ENCODE results near the gene CCAR1.
"Not testable (repeated sequence)": the region's sequence is repeated elsewhere in the genome, so short reads cannot be mapped to it uniquely, and the experiment has no call there.

The CCAR1 gene

DNA sequence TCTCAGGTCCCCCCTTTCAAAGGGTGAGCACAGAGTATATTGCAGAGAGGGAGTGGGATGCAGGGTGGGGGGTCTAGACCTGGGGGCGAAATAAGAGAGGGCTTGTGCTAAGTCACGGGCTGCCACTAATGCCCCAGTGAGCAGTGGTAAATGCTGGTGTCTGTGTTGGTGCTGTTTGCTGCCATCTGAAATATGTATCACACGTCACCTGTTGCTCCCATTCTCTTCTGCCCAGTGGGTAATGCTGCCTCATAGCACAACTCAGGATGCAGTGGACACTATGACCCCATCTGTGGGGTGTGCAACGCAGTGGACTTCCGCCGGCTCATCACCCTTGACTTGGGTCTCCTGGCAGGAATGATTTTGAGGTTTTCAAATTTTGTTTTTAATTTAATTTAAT is 108.9 kb downstream of the CCAR1 start:
- Histone ChIP-seq H3K9ac (ENCODE audit: low read length) (no peak overlapping the region), H3K79me2 (ENCODE audit: low read length) (no peaks in the 10 kb centered on the region), H4K20me1 (ENCODE audit: insufficient read depth, low read length) (no peaks in the 10 kb centered on the region), H3K9me3 (ENCODE audit: insufficient read depth, low read length) (no peaks in the 10 kb centered on the region), H3K36me3 (replicated peaks; ENCODE audit: low read depth, low read length) (no peaks in the 10 kb centered on the region), H2AFZ (ENCODE audit: low read depth, low read length) (no peak overlapping the region), H3K27ac (ENCODE audit: low read length) (no peak overlapping the region), H3K4me3 (ENCODE audit: low read length) (no peak overlapping the region), H3K27me3 (ENCODE audit: low read depth, low read length) (0 out of 2 replicates have a peak, but pooled peaks cover 3% of the 10 kb centered on the region), H3K4me2 (ENCODE audit: low read length) (no peak overlapping the region), H3K4me1 (ENCODE audit: low read length) (no peaks in the 10 kb centered on the region)
- TF ChIP-seq CTCF (IDR thresholded peaks at IDR 0.05; ENCODE audit: low read depth, low read length) (no peak), EZH2phosphoT487 (IDR thresholded peaks at IDR 0.05; ENCODE audit: low read depth) (no peak)

DNA sequence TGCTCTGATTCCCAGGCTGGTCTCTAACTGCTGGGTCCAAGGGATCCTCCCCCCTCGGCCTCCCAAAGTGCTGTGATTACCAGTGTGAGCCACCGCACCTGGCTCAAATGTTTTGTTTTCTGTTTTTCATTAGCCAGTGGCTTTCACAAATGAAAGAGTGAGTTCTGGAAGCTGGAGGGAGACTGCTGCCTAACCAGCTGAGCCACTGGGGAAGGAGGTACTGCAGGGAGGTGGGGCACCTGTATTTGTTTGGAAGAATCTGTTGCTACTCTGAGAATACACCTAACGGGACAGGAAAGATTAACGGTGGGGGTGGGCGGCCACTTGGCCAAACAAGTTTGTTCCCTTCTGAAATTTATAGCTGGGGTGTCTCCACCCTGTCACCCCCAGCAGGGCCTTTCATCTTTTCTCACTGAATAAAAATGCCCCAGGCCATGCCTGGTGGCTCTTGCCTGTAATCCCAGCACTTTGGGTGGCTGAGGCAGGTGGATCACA is 111.0 kb downstream of the CCAR1 start:
- H3K9ac ChIP-seq (ENCODE audit: low read length): no peak overlapping the region
- H3K4me3 ChIP-seq (ENCODE audit: low read length): no peak overlapping the region
- no peaks in the 10 kb centered on the region for H3K9me3 ChIP-seq (ENCODE audit: insufficient read depth, low read length)
- H2AFZ ChIP-seq (ENCODE audit: low read depth, low read length): no peak overlapping the region
- H4K20me1 ChIP-seq (ENCODE audit: insufficient read depth, low read length): no peaks in the 10 kb centered on the region
- no peaks in the 10 kb centered on the region for H3K4me1 ChIP-seq (ENCODE audit: low read length)
- no peaks in the 10 kb centered on the region for H3K79me2 ChIP-seq (ENCODE audit: low read length)
- H3K4me2 ChIP-seq (ENCODE audit: low read length): no peak overlapping the region
- H3K27me3 ChIP-seq (ENCODE audit: low read depth, low read length): 0 out of 2 replicates have a peak, but pooled peaks cover 3% of the 10 kb centered on the region
- no peak overlapping the region for H3K27ac ChIP-seq (ENCODE audit: low read length)
- no peaks in the 10 kb centered on the region for H3K36me3 ChIP-seq (replicated peaks; ENCODE audit: low read depth, low read length)
- TF ChIP-seq EZH2phosphoT487 (IDR thresholded peaks at IDR 0.05; ENCODE audit: low read depth): no peak
- no peak for TF ChIP-seq CTCF (IDR thresholded peaks at IDR 0.05; ENCODE audit: low read depth, low read length)

GRCh38 chr10:68832601-68833000 is 111.6 kb downstream of the CCAR1 start:
- no peak overlapping the region for H3K27ac ChIP-seq (ENCODE audit: low read length)
- H4K20me1 ChIP-seq (ENCODE audit: insufficient read depth, low read length): no peaks in the 10 kb centered on the region
- no peak overlapping the region for H3K4me2 ChIP-seq (ENCODE audit: low read length)
- no peak overlapping the region for H3K9ac ChIP-seq (ENCODE audit: low read length)
- H3K4me3 ChIP-seq (ENCODE audit: low read length): no peak overlapping the region
- H3K4me1 ChIP-seq (ENCODE audit: low read length): no peaks in the 10 kb centered on the region
- no peaks in the 10 kb centered on the region for H3K9me3 ChIP-seq (ENCODE audit: insufficient read depth, low read length)
- H3K79me2 ChIP-seq (ENCODE audit: low read length): no peaks in the 10 kb centered on the region
- TF ChIP-seq CTCF (IDR thresholded peaks at IDR 0.05; ENCODE audit: low read depth, low read length): no peak
- no peak for TF ChIP-seq EZH2phosphoT487 (IDR thresholded peaks at IDR 0.05; ENCODE audit: low read depth)
- H2AFZ ChIP-seq (ENCODE audit: low read depth, low read length): no peak overlapping the region
- 0 out of 2 replicates have a peak, but pooled peaks cover 3% of the 10 kb centered on the region for H3K27me3 ChIP-seq (ENCODE audit: low read depth, low read length)
- H3K36me3 ChIP-seq (replicated peaks; ENCODE audit: low read depth, low read length): no peaks in the 10 kb centered on the region

DNA sequence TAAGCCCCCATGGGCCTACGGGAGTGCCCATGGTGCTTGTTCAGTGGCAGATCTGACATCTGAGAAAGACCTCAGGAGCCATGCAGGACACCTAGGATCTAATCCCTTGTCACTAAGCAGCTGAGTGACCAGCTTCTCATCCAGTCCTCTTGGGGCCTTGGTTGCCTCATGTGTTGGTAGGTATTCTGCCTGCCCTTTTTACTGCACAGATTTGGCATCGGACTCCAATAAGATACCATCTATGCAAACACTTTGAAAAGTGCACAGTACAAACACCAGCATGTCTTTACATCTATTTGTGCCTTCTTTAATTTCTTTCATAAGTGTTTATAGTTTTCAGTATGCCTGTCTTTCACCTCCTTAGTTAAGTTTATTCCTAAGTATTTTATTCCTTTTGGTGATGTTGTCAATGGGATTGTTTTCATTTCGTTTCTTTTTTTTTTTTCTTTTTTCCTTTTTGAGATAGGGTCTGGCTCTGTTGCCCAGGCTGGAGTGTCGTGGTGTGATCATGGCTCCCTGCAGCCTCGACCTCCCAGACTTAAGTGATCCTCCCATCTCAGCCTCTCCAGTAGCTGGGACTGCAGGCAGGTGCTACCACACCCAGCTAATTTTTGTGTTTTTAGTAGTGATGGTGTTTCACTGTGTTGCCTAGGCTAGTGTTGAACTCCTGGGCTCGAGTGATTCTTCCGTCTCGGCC is 116.7 kb downstream of the CCAR1 start:
- Histone ChIP-seq H3K27ac (ENCODE audit: low read length) (no peak overlapping the region), H3K4me1 (ENCODE audit: low read length) (no peaks in the 10 kb centered on the region), H3K36me3 (replicated peaks; ENCODE audit: low read depth, low read length) (no peaks in the 10 kb centered on the region), H3K9ac (ENCODE audit: low read length) (no peak overlapping the region), H3K9me3 (ENCODE audit: insufficient read depth, low read length) (no peaks in the 10 kb centered on the region), H2AFZ (ENCODE audit: low read depth, low read length) (no peak overlapping the region), H3K27me3 (ENCODE audit: low read depth, low read length) (no peaks in the 10 kb centered on the region), H3K79me2 (ENCODE audit: low read length) (no peaks in the 10 kb centered on the region), H4K20me1 (ENCODE audit: insufficient read depth, low read length) (no peaks in the 10 kb centered on the region), H3K4me3 (ENCODE audit: low read length) (no peak overlapping the region), H3K4me2 (ENCODE audit: low read length) (no peak overlapping the region)
- TF ChIP-seq EZH2phosphoT487 (IDR thresholded peaks at IDR 0.05; ENCODE audit: low read depth) (no peak), CTCF (IDR thresholded peaks at IDR 0.05; ENCODE audit: low read depth, low read length) (no peak)

GRCh38 chr10:68840650-68841049 is 119.6 kb downstream of the CCAR1 start:
- not testable (repeated sequence) for H3K79me2 ChIP-seq (ENCODE audit: low read length); H3K27ac ChIP-seq (ENCODE audit: low read length); H3K9ac ChIP-seq (ENCODE audit: low read length); H4K20me1 ChIP-seq (ENCODE audit: insufficient read depth, low read length); H3K4me1 ChIP-seq (ENCODE audit: low read length); H3K27me3 ChIP-seq (ENCODE audit: low read depth, low read length); H3K4me2 ChIP-seq (ENCODE audit: low read length); H3K4me3 ChIP-seq (ENCODE audit: low read length); H3K36me3 ChIP-seq (replicated peaks; ENCODE audit: low read depth, low read length); H2AFZ ChIP-seq (ENCODE audit: low read depth, low read length); H3K9me3 ChIP-seq (ENCODE audit: insufficient read depth, low read length)

Data from OCI-LY3 (cell line).